Stomach smooth muscle (tissue), 2 donors: ENCODE results near the gene MSLN.

Source experiments
- H3K27ac ChIP-seq: one replicate; pipeline ENCODE4 v1.7.0; 2013; ENCODE audit warnings: mild to moderate bottlenecking, low read length, inconsistent platforms
- H3K27me3 ChIP-seq, 2 donors: one replicate each; pipeline ENCODE4 v1.7.0; 2013; ENCODE audit warnings: low read length in 2 of 2; ENCODE audit not compliant: insufficient read depth in 2 of 2, control insufficient read depth in 1 of 2
- H3K36me3 ChIP-seq, 2 donors: one replicate each; pipeline ENCODE4 v1.7.0; 2013; ENCODE audit warnings: low read length in 2 of 2; ENCODE audit not compliant: control insufficient read depth in 2 of 2, insufficient read depth in 2 of 2
- H3K4me1 ChIP-seq: one replicate; pipeline ENCODE4 v1.7.0; 2013; ENCODE audit warnings: low read length; ENCODE audit not compliant: control insufficient read depth, insufficient read depth
- H3K4me3 ChIP-seq, 2 donors: one replicate each; pipeline ENCODE4 v1.7.0; 2013; ENCODE audit warnings: low read length in 2 of 2
- H3K9ac ChIP-seq, 2 donors: one replicate each; pipeline ENCODE4 v1.7.0; 2013; ENCODE audit warnings: low read length in 2 of 2, mild to moderate bottlenecking in 1 of 2
- H3K9me3 ChIP-seq, 2 donors: one replicate each; pipeline ENCODE4 v1.7.0; 2013; ENCODE audit warnings: low read length in 2 of 2; ENCODE audit not compliant: control insufficient read depth in 2 of 2
- donor health status: healthy.
- donor health status: Pancreatic carcinoma.

The MSLN gene

GRCh38 chr16:763369-764183 is 3.0 kb downstream of the MSLN start:
- no peaks in the 10 kb centered on the region for H3K4me1 ChIP-seq
- H3K9ac ChIP-seq = no peak overlapping the region
- peaks cover 4 to 5% of the 10 kb centered on the region in 2 donors for H3K27me3 ChIP-seq
- no peaks in the 10 kb centered on the region for H3K9me3 ChIP-seq
- H3K36me3 ChIP-seq = no peaks in the 10 kb centered on the region
- H3K4me3 ChIP-seq = no peak overlapping the region
- no peak overlapping the region for H3K27ac ChIP-seq

GRCh38 chr16:764184-764750 is 3.7 kb downstream of the MSLN start:
- Histone ChIP-seq H3K27me3 (peaks cover 4 to 6% of the 10 kb centered on the region in 2 donors), H3K4me3 (no peak overlapping the region), H3K27ac (no peak overlapping the region), H3K9ac (no peak overlapping the region), H3K4me1 (no peaks in the 10 kb centered on the region), H3K9me3 (no peaks in the 10 kb centered on the region), H3K36me3 (no peaks in the 10 kb centered on the region)

- Histone ChIP-seq H3K4me1 (no peaks in the 10 kb centered on the region), H3K4me3 (no peak overlapping the region), H3K9ac (no peak overlapping the region), H3K27ac (no peak overlapping the region), H3K27me3 (peaks cover 7 to 13% of the 10 kb centered on the region in 2 donors), H3K9me3 (no peaks in the 10 kb centered on the region), H3K36me3 (no peaks in the 10 kb centered on the region)
Observed at GRCh38 chr16:764848-765487, 4.4 kb downstream of the MSLN start.

GRCh38 chr16:765488-765865 is 4.9 kb downstream of the MSLN start:
- H3K27ac ChIP-seq = no peak overlapping the region
- H3K36me3 ChIP-seq = no peaks in the 10 kb centered on the region
- H3K9ac ChIP-seq = no peak overlapping the region
- H3K4me3 ChIP-seq = no peak overlapping the region
- peaks cover 7 to 13% of the 10 kb centered on the region in 2 donors for H3K27me3 ChIP-seq
- H3K9me3 ChIP-seq = no peaks in the 10 kb centered on the region
- H3K4me1 ChIP-seq = no peaks in the 10 kb centered on the region

GRCh38 chr16:766008-766819 is 5.7 kb downstream of the MSLN start:
- Histone ChIP-seq H3K9me3 (no peaks in the 10 kb centered on the region), H3K4me1 (no peaks in the 10 kb centered on the region), H3K9ac (no peak overlapping the region), H3K27ac (no peak overlapping the region), H3K4me3 (no peak overlapping the region), H3K27me3 (peaks cover 7 to 13% of the 10 kb centered on the region in 2 donors), H3K36me3 (no peaks in the 10 kb centered on the region)

GRCh38 chr16:766820-767640 is 6.5 kb downstream of the MSLN start:
- Histone ChIP-seq H3K36me3 (no peaks in the 10 kb centered on the region), H3K9ac (no peak overlapping the region), H3K27ac (no peak overlapping the region), H3K4me1 (no peaks in the 10 kb centered on the region), H3K9me3 (no peaks in the 10 kb centered on the region), H3K27me3 (peaks cover 7 to 13% of the 10 kb centered on the region in 2 donors), H3K4me3 (no peak overlapping the region)

- Histone ChIP-seq H3K4me3 (no peak overlapping the region), H3K9me3 (no peaks in the 10 kb centered on the region), H3K9ac (no peak overlapping the region), H3K27me3 (peaks cover 7 to 13% of the 10 kb centered on the region in 2 donors), H3K4me1 (no peaks in the 10 kb centered on the region), H3K27ac (no peak overlapping the region), H3K36me3 (no peaks in the 10 kb centered on the region)
Observed at GRCh38 chr16:767743-768235, 7.3 kb downstream of the MSLN start.

- Histone ChIP-seq H3K9ac (no peak overlapping the region), H3K36me3 (no peaks in the 10 kb centered on the region), H3K4me3 (no peak overlapping the region), H3K27ac (no peak overlapping the region), H3K27me3 (peaks cover 7 to 13% of the 10 kb centered on the region in 2 donors), H3K4me1 (no peaks in the 10 kb centered on the region), H3K9me3 (no peaks in the 10 kb centered on the region)
Observed at GRCh38 chr16:768428-768827, 7.9 kb downstream of the MSLN start.

GRCh38 chr16:769184-769784 is 8.8 kb downstream of the MSLN start:
- Histone ChIP-seq H3K4me3 (no peak overlapping the region), H3K4me1 (no peaks in the 10 kb centered on the region), H3K36me3 (no peaks in the 10 kb centered on the region), H3K27me3 (peaks cover 4 to 15% of the 10 kb centered on the region in 2 donors), H3K9ac (no peak overlapping the region), H3K27ac (no peak overlapping the region), H3K9me3 (no peaks in the 10 kb centered on the region)
